NT2/D1 (cell line): ENCODE results near the gene CPEB1.

Experiments used
- SUZ12 ChIP-seq: IDR thresholded peaks from 2 replicates; pipeline ENCODE4 v1.6.1; 2011; ENCODE audit not compliant: insufficient read length, insufficient read depth; ENCODE audit errors: extremely low read depth
- YY1 ChIP-seq: IDR thresholded peaks from 2 replicates; pipeline ENCODE4 v1.6.1; 2011; ENCODE audit not compliant: insufficient read length, insufficient read depth
- ZNF274 ChIP-seq: IDR thresholded peaks from 2 replicates; pipeline ENCODE4 v1.6.1; 2011; ENCODE audit warnings: mild to moderate bottlenecking, low read depth, low read length

GRCh38 chr15:82552861-82553260 lies 94.3 kb downstream of the CPEB1 start:
- TF ChIP-seq ZNF274 (no peak), SUZ12 (no peak), YY1 (no peak)
